Thyroid gland (tissue), 4 donors: Measurements from ENCODE around the gene PHLPP1. TPM values are rescaled to one million over a fixed set of nuclear protein-coding genes. Genes with fewer than 3 reads are reported as not detected.
A peak's percentile ranks its signal among the peaks of the same experiment; 100 is the strongest.

ENCODE experiments used
- DNase-seq, 2 donors: peaks; one replicate each; pipeline ENCODE4 v3.0.0-alpha.2; 2019
- H3K27ac ChIP-seq, 3 donors: fragments of 200-600 bp; sonication (generic); 1 replicate in 2 of 3; 2 replicates in 1 of 3; pipeline ENCODE4 v1.5.1; 2016 to 2019; ENCODE audit warnings: mild to moderate bottlenecking in 1 of 3, moderate library complexity in 1 of 3
- H3K27me3 ChIP-seq: fragments of 200-600 bp; sonication (generic); one replicate; pipeline ENCODE4 v1.5.1; 2019
- H3K36me3 ChIP-seq, 2 donors: fragments of 200-600 bp; sonication (generic); one replicate each; pipeline ENCODE4 v1.5.1; 2016 to 2019
- H3K4me1 ChIP-seq, 2 donors: fragments of 200-600 bp; sonication (generic); one replicate each; pipeline ENCODE4 v1.5.1; 2017 to 2019
- H3K4me3 ChIP-seq, 3 donors: fragments of 200-600 bp; sonication (generic); replicated peaks in 1 of 3; 1 replicate in 2 of 3; 2 replicates in 1 of 3; pipeline ENCODE4 v1.5.1; 2016; ENCODE audit warnings: mild to moderate bottlenecking in 1 of 3
- H3K9me3 ChIP-seq: fragments of 200-600 bp; sonication (generic); one replicate; pipeline ENCODE4 v1.5.1; 2017
- POLR2A ChIP-seq, 2 donors: fragments of 450-650 bp; IDR thresholded peaks; one replicate each; pipeline ENCODE4 v1.6.1; 2017; ENCODE audit warnings: antibody characterized with exemption in 2 of 2, mild to moderate bottlenecking in 2 of 2, moderate library complexity in 1 of 2
- WGBS, 2 donors: methylation state at CpG; one replicate each; pipeline ENCODE4 v1.1.5; 2017; 5-methylcytosine and 5-hydroxymethylcytosine counted together
- intact Hi-C: fragments of 100-400 bp; cut with DNase I; formaldehyde crosslinking; loops from one replicate; pipeline ENCODE4 v1.15.1; 2023
- total RNA-seq, 4 donors: library from RNA; depleted of rRNA; stranded (reverse); fragments of >200 nt; gene quantifications; one replicate each; pipeline ENCODE4 v1.2.3, GENCODE V29; 2016
- TF ChIP-seq, protein P1 (sequence below), 6 experiments: fragments of 200-600 bp in 3 of 6; fragments of 450-650 bp in 3 of 6; sonication (generic) in 3 of 6; IDR thresholded peaks; one replicate each; pipeline ENCODE4 v1.5.1; 2016 to 2019; ENCODE audit warnings: antibody characterized with exemption in 6 of 6, mild to moderate bottlenecking in 2 of 6, inconsistent platforms in 1 of 6, moderate library complexity in 1 of 6

Gene PHLPP1
- total RNA-seq, 4 donors from 2014 or later = 14.6 to 22.7 (median 20.4) TPM

DNA sequence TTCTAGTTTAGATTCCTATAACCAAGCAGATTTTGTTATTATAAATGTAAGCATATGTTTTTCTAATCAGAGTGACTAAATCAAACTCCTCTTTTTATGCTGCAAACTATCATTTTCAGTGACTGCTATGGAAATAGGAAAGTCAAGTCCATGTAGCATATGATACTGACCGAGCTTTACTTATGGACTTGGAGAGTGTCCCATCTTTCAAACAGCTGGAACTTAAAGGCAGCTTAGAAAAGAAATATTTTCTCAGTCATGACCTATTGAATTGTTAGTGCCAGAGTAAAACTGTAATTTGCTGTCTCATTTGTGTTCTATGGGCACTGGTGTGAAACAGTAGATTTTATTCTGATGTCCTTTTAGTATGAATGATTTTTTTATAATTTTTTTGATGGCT lies 76.7 kb downstream of the PHLPP1 start:
- Histone ChIP-seq H3K4me1 (peaks cover 15 to 33% of the 10 kb centered on the region in 2 donors), H3K4me3 (no peak overlapping the region), H3K9me3 (no peaks in the 10 kb centered on the region), H3K27me3 (no peaks in the 10 kb centered on the region), H3K36me3 (no peaks in the 10 kb centered on the region), H3K27ac (no peak overlapping the region)
- intact Hi-C loops = no loop called here
- WGBS, 2 donors = 53 to 64% methylated on average over 1 of the region's 1 CpG
- DNase-seq = no peak
- TF ChIP-seq, protein P1, sequence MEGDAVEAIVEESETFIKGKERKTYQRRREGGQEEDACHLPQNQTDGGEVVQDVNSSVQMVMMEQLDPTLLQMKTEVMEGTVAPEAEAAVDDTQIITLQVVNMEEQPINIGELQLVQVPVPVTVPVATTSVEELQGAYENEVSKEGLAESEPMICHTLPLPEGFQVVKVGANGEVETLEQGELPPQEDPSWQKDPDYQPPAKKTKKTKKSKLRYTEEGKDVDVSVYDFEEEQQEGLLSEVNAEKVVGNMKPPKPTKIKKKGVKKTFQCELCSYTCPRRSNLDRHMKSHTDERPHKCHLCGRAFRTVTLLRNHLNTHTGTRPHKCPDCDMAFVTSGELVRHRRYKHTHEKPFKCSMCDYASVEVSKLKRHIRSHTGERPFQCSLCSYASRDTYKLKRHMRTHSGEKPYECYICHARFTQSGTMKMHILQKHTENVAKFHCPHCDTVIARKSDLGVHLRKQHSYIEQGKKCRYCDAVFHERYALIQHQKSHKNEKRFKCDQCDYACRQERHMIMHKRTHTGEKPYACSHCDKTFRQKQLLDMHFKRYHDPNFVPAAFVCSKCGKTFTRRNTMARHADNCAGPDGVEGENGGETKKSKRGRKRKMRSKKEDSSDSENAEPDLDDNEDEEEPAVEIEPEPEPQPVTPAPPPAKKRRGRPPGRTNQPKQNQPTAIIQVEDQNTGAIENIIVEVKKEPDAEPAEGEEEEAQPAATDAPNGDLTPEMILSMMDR (IDR thresholded peaks at IDR 0.05) = no peak

DNA sequence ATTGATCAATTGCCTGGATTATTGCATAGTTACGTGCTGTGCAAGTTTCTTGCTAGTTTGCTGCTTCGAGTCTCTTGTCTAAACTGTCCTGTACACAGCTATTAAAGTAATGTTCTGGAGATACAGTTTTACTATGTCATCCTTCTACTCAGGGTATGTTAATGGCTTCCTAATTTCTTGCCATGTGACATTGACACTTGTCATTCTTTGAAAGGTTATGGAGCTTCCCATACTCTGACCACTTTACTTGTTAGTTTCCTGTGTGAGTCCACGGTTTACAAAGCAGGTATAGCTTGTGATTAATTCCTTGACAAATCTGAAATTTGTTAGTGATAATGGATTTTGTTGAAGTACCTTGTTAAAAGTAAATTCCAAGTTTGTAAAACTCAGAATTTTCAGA lies 80.5 kb downstream of the PHLPP1 start:
- DNase-seq = no peak
- Histone ChIP-seq H3K4me3 (no peak overlapping the region), H3K27ac (no peak overlapping the region), H3K4me1 (peaks cover 18 to 31% of the 10 kb centered on the region in 2 donors), H3K9me3 (no peaks in the 10 kb centered on the region), H3K36me3 (no peaks in the 10 kb centered on the region), H3K27me3 (no peaks in the 10 kb centered on the region)
- 90 to 93% methylated on average over 3 of the region's 3 CpGs for WGBS, 2 donors
- TF ChIP-seq, protein P1 (IDR thresholded peaks at IDR 0.05) = no peak
- no peak for TF ChIP-seq POLR2A (IDR thresholded peaks at IDR 0.05)
- intact Hi-C loops = no loop called here

DNA sequence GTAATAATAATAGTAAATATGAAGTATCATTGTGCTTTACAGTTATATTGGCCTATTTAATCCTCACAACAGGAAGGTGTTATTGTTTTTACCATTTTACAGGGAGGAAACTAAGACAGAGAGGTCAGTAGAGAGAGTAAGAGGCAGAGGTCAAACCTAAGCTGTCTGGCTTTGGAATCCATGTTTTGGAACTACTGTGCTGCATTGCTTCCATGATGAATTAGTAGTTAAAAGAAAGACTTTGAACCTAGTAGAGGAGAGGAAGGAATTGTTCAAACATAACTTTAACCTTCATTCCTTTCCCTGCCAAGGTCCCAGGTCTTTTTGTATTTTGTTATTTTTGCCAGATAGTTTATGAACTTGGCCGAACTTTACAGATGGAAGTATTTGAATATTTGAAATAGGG lies 80.9 kb downstream of the PHLPP1 start:
- Histone ChIP-seq H3K27me3 (no peaks in the 10 kb centered on the region), H3K36me3 (no peaks in the 10 kb centered on the region), H3K4me3 (no peak overlapping the region), H3K4me1 (peaks cover 18 to 33% of the 10 kb centered on the region in 2 donors), H3K9me3 (no peaks in the 10 kb centered on the region), H3K27ac (no peak overlapping the region)
- WGBS, 2 donors = 52 to 62% methylated on average over 1 of the region's 1 CpG
- intact Hi-C loops = no loop called here
- TF ChIP-seq POLR2A (IDR thresholded peaks at IDR 0.05) = no peak
- TF ChIP-seq, protein P1 (IDR thresholded peaks at IDR 0.05) = no peak
- DNase-seq = no peak

DNA sequence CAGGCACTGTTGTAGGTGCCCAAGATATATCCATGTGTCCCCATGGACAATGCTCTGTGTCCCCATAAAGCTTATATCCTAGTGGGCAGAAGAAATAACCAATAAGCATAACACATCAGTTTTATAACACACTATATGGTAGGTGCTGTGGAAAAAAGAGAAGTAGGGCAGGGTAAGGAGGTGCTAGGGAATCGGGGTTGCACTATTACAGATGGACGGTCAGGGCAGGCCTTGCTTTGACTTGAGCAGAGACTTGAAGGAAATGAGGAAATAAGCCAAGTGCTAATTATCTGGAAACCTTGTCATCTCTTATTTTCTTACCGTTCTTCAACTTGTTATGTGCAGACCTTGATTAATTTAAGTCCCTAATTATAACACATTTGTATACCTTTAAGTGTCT lies 82.0 kb downstream of the PHLPP1 start:
- intact Hi-C loops = no loop called here
- Histone ChIP-seq H3K4me1 (peaks cover 11 to 29% of the 10 kb centered on the region in 2 donors), H3K36me3 (no peaks in the 10 kb centered on the region), H3K27ac (no peak overlapping the region), H3K9me3 (no peaks in the 10 kb centered on the region), H3K4me3 (no peak overlapping the region), H3K27me3 (no peaks in the 10 kb centered on the region)
- WGBS, 2 donors = 91 to 95% methylated on average over 3 of the region's 3 CpGs
- TF ChIP-seq POLR2A (IDR thresholded peaks at IDR 0.05) = no peak
- TF ChIP-seq, protein P1 (IDR thresholded peaks at IDR 0.05) = no peak
- DNase-seq = no peak

DNA sequence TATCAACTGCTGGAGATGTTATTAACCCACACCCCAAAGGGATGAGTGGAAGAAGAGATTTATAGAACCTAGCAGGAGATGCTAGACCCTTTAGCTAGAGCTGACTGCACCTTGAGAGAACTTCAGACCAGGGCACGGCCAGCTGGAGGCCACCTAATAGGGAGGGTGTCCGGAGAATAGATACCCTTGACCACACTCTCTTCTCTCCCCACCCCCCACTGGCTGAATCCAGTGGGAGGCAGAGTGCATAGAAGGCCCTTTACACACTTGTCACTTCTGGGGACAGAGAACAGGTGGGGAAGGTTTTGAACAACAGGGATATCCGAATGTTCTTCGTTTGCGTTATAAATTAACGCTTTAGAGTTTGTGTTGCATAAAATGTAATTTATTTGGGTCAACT lies 84.6 kb downstream of the PHLPP1 start:
- TF ChIP-seq, protein P1 (IDR thresholded peaks at IDR 0.05) = no peak
- TF ChIP-seq POLR2A (IDR thresholded peaks at IDR 0.05) = no peak
- Histone ChIP-seq H3K4me3 (no peak overlapping the region), H3K9me3 (no peaks in the 10 kb centered on the region), H3K27me3 (no peaks in the 10 kb centered on the region), H3K4me1 (peaks cover 8 to 23% of the 10 kb centered on the region in 2 donors), H3K36me3 (no peaks in the 10 kb centered on the region), H3K27ac (peak overlapping the region in 2 of 3 donors; percentile 32 to 65)
- no peak for DNase-seq
- 52 to 69% methylated on average over 6 of the region's 6 CpGs for WGBS, 2 donors
- intact Hi-C loops = no loop called here
